Right renal cortex interstitium (tissue), 3 donors: ENCODE results near the gene NSD1. TPM values are rescaled to one million over a fixed set of nuclear protein-coding genes. Genes with fewer than 3 reads are reported as not detected.
A peak's percentile ranks its signal among the peaks of the same experiment; 100 is the strongest.
"Not testable (repeated sequence)": the region's sequence is repeated elsewhere in the genome, so short reads cannot be mapped to it uniquely, and the experiment has no call there.

Source experiments
- DNase-seq, 3 donors: peaks; one replicate each; pipeline ENCODE4 v3.0.0-alpha.2; 2013; ENCODE audit warnings: low read depth in 3 of 3, low spot score in 2 of 3
- polyA plus RNA-seq, 3 donors: library from polyadenylated mRNA; unstranded; fragments of 120-200 nt; gene quantifications; one replicate each; pipeline ENCODE4 v1.2.1, GENCODE V29; 2013; ENCODE audit not compliant: insufficient read length in 3 of 3

The NSD1 gene
- polyA plus RNA-seq, 3 donors: 58.4 to 63.3 (median 59.7) TPM

- DNase-seq: no peak
Measured at GRCh38 chr5:177124486-177124991, 9.0 kb upstream of the NSD1 start.

GRCh38 chr5:177126771-177127170, 6.8 kb upstream of the NSD1 start:
- DNase-seq: no peak

- DNase-seq: no peak
Measured at GRCh38 chr5:177128551-177128981, 5.0 kb upstream of the NSD1 start.

GRCh38 chr5:177130211-177131018, 3.2 kb upstream of the NSD1 start:
- DNase-seq: no peak

- no peak for DNase-seq
Measured at GRCh38 chr5:177131019-177131320, 2.6 kb upstream of the NSD1 start.

GRCh38 chr5:177131352-177132135, 2.0 kb upstream of the NSD1 start:
- DNase-seq: peak in 1 of 3 donors; percentile 12

GRCh38 chr5:177132136-177133095, 1.2 kb upstream of the NSD1 start:
- DNase-seq: peak in 1 of 3 donors; percentile 65

- peak in 1 of 3 donors; percentile 41 for DNase-seq
Measured at GRCh38 chr5:177133853-177134696, 502 bp downstream of the NSD1 start.

- DNase-seq: no peak
Measured at GRCh38 chr5:177134697-177135225, 1.2 kb downstream of the NSD1 start.

- DNase-seq: no peak
Measured at GRCh38 chr5:177140312-177140711, 6.7 kb downstream of the NSD1 start.

GRCh38 chr5:177141496-177141895, 7.9 kb downstream of the NSD1 start:
- DNase-seq: no peak

GRCh38 chr5:177142098-177142611, 8.6 kb downstream of the NSD1 start:
- DNase-seq: no peak

- no peak for DNase-seq
Measured at GRCh38 chr5:177142778-177143177, 9.2 kb downstream of the NSD1 start.

GRCh38 chr5:177146891-177147638, 13.5 kb downstream of the NSD1 start:
- DNase-seq: no peak

GRCh38 chr5:177150061-177150460, 16.5 kb downstream of the NSD1 start:
- DNase-seq: not testable (repeated sequence)

GRCh38 chr5:177154003-177154643, 20.6 kb downstream of the NSD1 start:
- no peak for DNase-seq

- no peak for DNase-seq
Measured at GRCh38 chr5:177162379-177162778, 28.8 kb downstream of the NSD1 start.

- DNase-seq: no peak
Measured at GRCh38 chr5:177163500-177163899, 29.9 kb downstream of the NSD1 start.
